Adrenal gland (tissue), 12 donors: ENCODE results near the gene CUL2. TPM values are rescaled to one million over a fixed set of nuclear protein-coding genes. Genes with fewer than 3 reads are reported as not detected.
A peak's percentile ranks its signal among the peaks of the same experiment; 100 is the strongest.
"Not testable (repeated sequence)": the region's sequence is repeated elsewhere in the genome, so short reads cannot be mapped to it uniquely, and the experiment has no call there.

Source experiments
- DNase-seq, 7 donors: peaks; one replicate each; pipeline ENCODE4 v3.0.0-alpha.2; 2019 to 2020
- H3K27ac ChIP-seq, 5 donors: fragments of 200-600 bp; sonication (generic) in 4 of 5; 1 replicate in 3 of 5; 2 replicates in 2 of 5; pipeline versions ENCODE4 v1.5.1 to v1.8.0; 2016 to 2020; ENCODE audit warnings: mild to moderate bottlenecking in 1 of 5
- H3K27me3 ChIP-seq: fragments of 200-600 bp; 2 replicates; pipeline ENCODE4 v1.8.0; 2021
- H3K36me3 ChIP-seq, 2 donors: fragments of 200-600 bp; replicated peaks in 1 of 2; 1 replicate in 1 of 2; 2 replicates in 1 of 2; pipeline versions ENCODE4 v1.5.1 to v1.8.0; 2018 to 2022
- H3K4me1 ChIP-seq, 2 donors: fragments of 200-600 bp; replicated peaks in 1 of 2; 1 replicate in 1 of 2; 2 replicates in 1 of 2; pipeline versions ENCODE4 v1.5.1 to v1.8.0; 2018 to 2021
- H3K4me3 ChIP-seq, 4 donors: fragments of 200-600 bp; sonication (generic) in 3 of 4; one replicate each; pipeline ENCODE4 v1.5.1; 2016 to 2018
- H3K9me3 ChIP-seq, 3 donors: fragments of 200-600 bp; sonication (generic) in 1 of 3; replicated peaks in 1 of 3; 1 replicate in 2 of 3; 2 replicates in 1 of 3; pipeline versions ENCODE4 v1.5.1 to v1.8.0; 2016 to 2021
- POLR2A ChIP-seq, 2 donors: fragments of 450-650 bp; IDR thresholded peaks; one replicate each; pipeline ENCODE4 v1.6.1; 2017; ENCODE audit warnings: antibody characterized with exemption in 2 of 2, mild to moderate bottlenecking in 2 of 2, moderate library complexity in 1 of 2
- WGBS, 4 donors: extraction: QIAGEN DNeasy Blood & Tissue Kit in 2 of 4; methylation state at CpG; one replicate each; pipeline versions ENCODE4 v1.1.5 to v1.1.7; 2013 to 2017; 5-methylcytosine and 5-hydroxymethylcytosine counted together
- intact Hi-C, 2 donors: fragments of 100-400 bp; cut with DNase I; formaldehyde crosslinking; loops; one replicate each; pipeline versions ENCODE4 v1.14.1 to v1.15.0; 2022 to 2023
- polyA plus RNA-seq, 3 donors: library from polyadenylated mRNA; stranded (reverse); fragments of 200-250 nt in 2 of 3; fragments of 350-450 nt in 1 of 3; fragmentation: Illumina TruSeq in 1 of 3; extraction: RNeasy Lipid Tissue Mini Kit (QIAGEN cat#74804) in 1 of 3; gene quantifications; one replicate each; pipeline ENCODE4 v1.2.3, GENCODE V29; 2013 to 2014
- total RNA-seq, 9 donors: library from RNA; depleted of rRNA in 4 of 9; stranded (reverse); fragments of >200 nt in 4 of 9; fragments of 120-200 nt in 1 of 9; fragmentation: NEBNext Ultra II Directional in 1 of 9; extraction: Animal tissue kit (Norgen Biotek cat#: 25700) in 1 of 9; gene quantifications; one replicate each; pipeline versions ENCODE4 v1.1.0 to v1.2.4, GENCODE V29; 2013 to 2023
- TF ChIP-seq, protein P1 (sequence below), 6 experiments: fragments of 450-650 bp in 4 of 6; fragments of 200-600 bp in 2 of 6; sonication (generic) in 1 of 6; IDR thresholded peaks; 1 replicate in 5 of 6; 2 replicates in 1 of 6; pipeline versions ENCODE4 v1.5.1 to v1.8.0; 2016 to 2021; ENCODE audit warnings: antibody characterized with exemption in 6 of 6, mild to moderate bottlenecking in 2 of 6, moderate library complexity in 1 of 6
- donor health status: healthy with polysubstance abuse.
- donor health status: Bipolar disorder and iron deficiency.
- donor health status: DM: yes; HTN: yes; CAD: no.
- donor health status: DM: no; HTN: no; CAD: no.
- donor health status: DM: no; HTN: no; CAD: no.
- donor health status: DM: yes; HTN: yes; CAD: no.

CUL2 gene
- total and polyA plus RNA-seq, 12 donors, result 6.2 to 52.2 (median 26.1) TPM

DNA sequence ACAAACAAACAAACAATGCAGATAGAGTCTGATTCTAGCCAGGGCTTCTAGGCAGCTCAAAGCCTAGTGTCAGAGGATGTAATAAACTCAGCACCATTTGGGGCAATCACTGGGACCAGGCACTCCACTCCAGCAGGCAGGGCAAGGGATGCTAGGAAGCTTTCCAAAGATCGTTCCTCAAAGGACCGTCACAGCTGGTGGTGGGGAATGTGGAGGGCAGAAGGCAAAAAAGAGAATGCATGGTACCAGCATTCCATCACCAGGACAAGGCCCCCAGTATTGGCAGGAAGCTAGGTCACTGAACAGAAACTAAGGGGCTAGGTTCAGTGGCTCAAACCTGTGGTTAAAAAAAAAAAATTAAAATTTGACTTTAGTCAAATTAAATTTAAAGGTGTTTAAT is 94.2 kb downstream of the CUL2 start:
- no peak for DNase-seq
- H3K9me3 ChIP-seq, result no peaks in the 10 kb centered on the region
- H3K27me3 ChIP-seq, result no peaks in the 10 kb centered on the region
- no peak overlapping the region for H3K4me3 ChIP-seq
- TF ChIP-seq POLR2A (IDR thresholded peaks at IDR 0.05), result no peak
- TF ChIP-seq, protein P1, sequence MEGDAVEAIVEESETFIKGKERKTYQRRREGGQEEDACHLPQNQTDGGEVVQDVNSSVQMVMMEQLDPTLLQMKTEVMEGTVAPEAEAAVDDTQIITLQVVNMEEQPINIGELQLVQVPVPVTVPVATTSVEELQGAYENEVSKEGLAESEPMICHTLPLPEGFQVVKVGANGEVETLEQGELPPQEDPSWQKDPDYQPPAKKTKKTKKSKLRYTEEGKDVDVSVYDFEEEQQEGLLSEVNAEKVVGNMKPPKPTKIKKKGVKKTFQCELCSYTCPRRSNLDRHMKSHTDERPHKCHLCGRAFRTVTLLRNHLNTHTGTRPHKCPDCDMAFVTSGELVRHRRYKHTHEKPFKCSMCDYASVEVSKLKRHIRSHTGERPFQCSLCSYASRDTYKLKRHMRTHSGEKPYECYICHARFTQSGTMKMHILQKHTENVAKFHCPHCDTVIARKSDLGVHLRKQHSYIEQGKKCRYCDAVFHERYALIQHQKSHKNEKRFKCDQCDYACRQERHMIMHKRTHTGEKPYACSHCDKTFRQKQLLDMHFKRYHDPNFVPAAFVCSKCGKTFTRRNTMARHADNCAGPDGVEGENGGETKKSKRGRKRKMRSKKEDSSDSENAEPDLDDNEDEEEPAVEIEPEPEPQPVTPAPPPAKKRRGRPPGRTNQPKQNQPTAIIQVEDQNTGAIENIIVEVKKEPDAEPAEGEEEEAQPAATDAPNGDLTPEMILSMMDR (IDR thresholded peaks at IDR 0.05), result no peak
- no peaks in the 10 kb centered on the region for H3K4me1 ChIP-seq
- H3K36me3 ChIP-seq, result no peaks in the 10 kb centered on the region
- intact Hi-C loops, result no loop called here
- WGBS, 4 donors, result 56 to 74% (median 71%) methylated on average over 2 of the region's 2 CpGs
- no peak overlapping the region for H3K27ac ChIP-seq

DNA sequence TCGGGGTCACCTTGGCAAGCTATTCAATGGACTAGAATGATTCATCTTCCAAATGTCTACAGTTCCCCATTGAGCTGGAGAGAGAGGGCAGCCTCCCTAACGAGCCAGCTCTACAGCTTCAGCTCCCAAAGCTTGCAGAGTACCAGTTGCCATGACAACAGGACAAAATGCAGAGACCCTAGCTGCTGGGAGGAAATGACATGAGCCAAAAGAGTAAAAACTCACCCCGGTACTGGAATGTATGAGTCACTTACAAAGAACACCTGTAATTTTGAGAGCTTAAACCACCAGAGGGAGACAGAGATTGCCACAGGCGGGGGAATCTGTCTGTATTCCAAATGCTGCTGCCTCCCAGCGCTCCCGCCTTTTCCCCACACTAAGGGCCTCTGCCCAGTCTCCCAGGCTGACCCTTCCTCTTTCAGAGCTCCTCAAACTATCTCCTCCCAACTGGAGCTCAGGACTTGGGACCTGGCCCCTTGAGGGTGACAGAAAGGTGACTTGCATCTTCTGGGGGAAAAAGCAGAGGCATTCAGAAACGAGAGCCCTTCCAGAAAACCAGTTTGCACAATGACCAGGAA is 95.5 kb downstream of the CUL2 start:
- Histone ChIP-seq H3K4me3 (no peak overlapping the region), H3K9me3 (no peaks in the 10 kb centered on the region), H3K36me3 (no peaks in the 10 kb centered on the region), H3K27ac (no peak overlapping the region), H3K4me1 (no peaks in the 10 kb centered on the region), H3K27me3 (no peaks in the 10 kb centered on the region)
- DNase-seq, result peak; percentile 43 to 78 (median 55)
- WGBS, 4 donors, result 17 to 26% (median 25%) methylated on average over 6 to 7 of the region's 7 CpGs
- TF ChIP-seq POLR2A (IDR thresholded peaks at IDR 0.05), result no peak
- TF ChIP-seq, protein P1 (IDR thresholded peaks at IDR 0.05), result peak; percentile 55 to 68 (median 58)
- intact Hi-C loops, result no loop called here

DNA sequence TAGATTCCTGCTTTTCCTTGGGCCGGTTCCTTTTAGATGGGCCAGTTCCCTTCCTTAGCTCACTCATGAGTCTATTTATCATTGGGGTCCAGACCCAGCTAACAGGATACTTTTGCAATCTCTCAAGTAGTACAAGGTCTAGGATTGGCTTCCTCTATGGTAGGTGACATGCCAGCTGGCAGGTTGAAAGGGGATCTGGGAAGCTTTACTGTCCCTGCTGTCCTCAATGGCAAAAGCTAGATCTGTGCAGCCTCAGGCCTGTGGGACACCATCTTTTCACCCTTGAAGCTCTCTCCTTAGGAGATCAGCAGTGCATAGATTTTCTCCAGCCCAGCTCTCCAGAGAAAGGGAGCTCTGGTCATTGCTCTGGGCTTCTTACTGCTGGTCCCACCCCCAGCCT is 96.4 kb downstream of the CUL2 start:
- no peaks in the 10 kb centered on the region for H3K4me1 ChIP-seq
- H3K4me3 ChIP-seq, result no peak overlapping the region
- WGBS, 4 donors, result 88 to 96% (median 93%) methylated on average over 1 of the region's 1 CpG
- no peaks in the 10 kb centered on the region for H3K9me3 ChIP-seq
- peak in 1 of 7 donors; percentile 15 for DNase-seq
- no peak for TF ChIP-seq POLR2A (IDR thresholded peaks at IDR 0.05)
- TF ChIP-seq, protein P1 (IDR thresholded peaks at IDR 0.05), result no peak
- no peaks in the 10 kb centered on the region for H3K27me3 ChIP-seq
- H3K27ac ChIP-seq, result no peak overlapping the region
- intact Hi-C loops, result no loop called here
- H3K36me3 ChIP-seq, result no peaks in the 10 kb centered on the region

DNA sequence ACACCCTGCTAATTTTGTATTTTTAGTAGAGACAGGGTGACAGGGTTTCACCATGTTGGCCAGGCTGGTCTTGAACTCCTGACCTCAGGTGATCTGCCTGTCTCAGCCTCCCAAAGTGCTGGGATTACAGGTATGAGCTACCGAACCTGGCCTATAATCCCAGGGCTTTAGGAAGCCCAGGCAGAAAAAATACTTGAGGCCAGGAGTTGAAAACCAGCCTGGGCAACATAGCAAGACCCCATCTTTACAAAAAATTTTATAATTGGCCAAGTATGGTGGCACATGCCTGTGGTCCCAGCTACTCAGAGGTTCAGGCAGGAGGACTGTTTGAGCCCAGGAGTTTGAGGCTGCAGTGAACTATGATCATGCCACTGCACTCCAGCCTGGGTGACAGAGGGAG is 99.0 kb downstream of the CUL2 start:
- H3K36me3 ChIP-seq, H3K27ac ChIP-seq, intact Hi-C loops, H3K4me3 ChIP-seq, H3K27me3 ChIP-seq, H3K4me1 ChIP-seq, H3K9me3 ChIP-seq: not testable (repeated sequence)
- DNase-seq, result peak in 1 of 7 donors; percentile 10
- WGBS, 4 donors, result 74 to 88% (median 87%) methylated on average over 1 of the region's 1 CpG; no CpG with 5 or more reads in 1 of the 4 donors

DNA sequence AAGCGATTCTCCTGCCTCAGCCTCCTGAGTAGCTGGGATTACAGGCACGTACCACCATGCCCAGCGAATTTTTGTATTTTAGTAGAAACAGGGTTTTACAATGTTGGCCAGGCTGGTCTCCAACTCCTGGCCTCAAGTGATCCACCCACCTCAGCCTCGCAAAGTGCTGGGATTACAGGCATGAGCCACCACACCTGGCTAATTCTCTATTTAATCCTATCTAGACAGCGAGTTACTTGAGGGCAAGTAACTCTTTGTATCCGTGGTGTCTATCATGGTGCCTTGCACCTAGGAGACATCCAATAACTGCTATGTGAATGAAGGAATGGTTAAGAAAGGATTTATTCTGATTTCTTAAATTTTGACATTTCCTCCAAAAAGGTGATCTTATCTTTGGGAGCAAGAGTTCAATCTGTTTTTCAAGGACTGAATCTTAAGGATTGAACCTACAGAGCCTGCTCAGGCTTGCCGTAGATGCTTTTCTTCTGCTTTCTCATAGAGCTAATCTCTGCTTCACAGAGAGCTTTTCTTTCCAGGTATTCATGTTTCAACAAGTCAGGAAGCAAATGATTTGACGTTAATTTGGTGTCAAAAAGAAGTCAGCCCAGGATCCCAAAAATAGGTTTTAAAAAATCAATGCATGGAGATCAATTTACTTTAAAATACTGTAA is 101.6 kb downstream of the CUL2 start:
- Histone ChIP-seq H3K4me1 (no peaks in the 10 kb centered on the region), H3K27me3 (no peaks in the 10 kb centered on the region), H3K9me3 (peaks cover 0 to 9% (median 0%) of the 10 kb centered on the region in 3 donors), H3K4me3 (no peak overlapping the region), H3K36me3 (no peaks in the 10 kb centered on the region), H3K27ac (no peak overlapping the region)
- intact Hi-C loops, result no loop called here
- no peak for DNase-seq
- 88 to 96% (median 93%) methylated on average over 8 of the region's 8 CpGs for WGBS, 4 donors
- TF ChIP-seq POLR2A (IDR thresholded peaks at IDR 0.05), result no peak
- TF ChIP-seq, protein P1 (IDR thresholded peaks at IDR 0.05), result no peak
